Measurements from ENCODE around the gene TJAP1.

GRCh38 chr6:43478008-43478372, 620 bp downstream of the TJAP1 start:
- TF ChIP-seq BCL11B (tag by site-specific recombination; IDR thresholded peaks at IDR 0.05; ENCODE audit: low read depth) (no peak), ZNF335 (tag by site-specific recombination; conservative IDR thresholded peaks at IDR 0.05) (no peak), REST (tag by site-specific recombination; IDR thresholded peaks at IDR 0.05) (no peak), ZNF221 (tag by site-specific recombination; IDR thresholded peaks at IDR 0.05; ENCODE audit: borderline replicate concordance) (no peak), ZNF274 (IDR thresholded peaks at IDR 0.05; ENCODE audit: low read length) (no peak), ZNF274 (tag by site-specific recombination; IDR thresholded peaks at IDR 0.05; ENCODE audit: borderline replicate concordance) (no peak), ZNF510 (tag by site-specific recombination; IDR thresholded peaks at IDR 0.05; ENCODE audit: insufficient replicate concordance) (no peak), CTCF (tag by site-specific recombination; IDR thresholded peaks at IDR 0.05) (no peak), ZNF777 (tag by site-specific recombination; IDR thresholded peaks at IDR 0.05; ENCODE audit: borderline replicate concordance) (no peak), YY1 (tag by site-specific recombination; IDR thresholded peaks at IDR 0.05) (no peak)
